Mucosa of rectum (tissue), 2 donors: ENCODE results near the gene MT4.
"Not testable (repeated sequence)": the region's sequence is repeated elsewhere in the genome, so short reads cannot be mapped to it uniquely, and the experiment has no call there.

Experiments used
- H3K27ac ChIP-seq, 2 donors: one replicate each; pipeline ENCODE4 v1.7.0; 2013; ENCODE audit warnings: inconsistent platforms in 2 of 2, low read depth in 2 of 2, low read length in 2 of 2
- H3K27me3 ChIP-seq, 2 donors: one replicate each; pipeline ENCODE4 v1.7.0; 2013; ENCODE audit warnings: low read length in 2 of 2; ENCODE audit not compliant: control insufficient read depth in 2 of 2, insufficient read depth in 2 of 2
- H3K36me3 ChIP-seq, 2 donors: one replicate each; pipeline ENCODE4 v1.7.0; 2013; ENCODE audit warnings: low read length in 2 of 2; ENCODE audit not compliant: control insufficient read depth in 2 of 2, insufficient read depth in 2 of 2
- H3K4me1 ChIP-seq, 2 donors: one replicate each; pipeline ENCODE4 v1.7.0; 2013; ENCODE audit warnings: low read length in 2 of 2, mild to moderate bottlenecking in 1 of 2; ENCODE audit not compliant: control insufficient read depth in 2 of 2, insufficient read depth in 2 of 2
- H3K4me3 ChIP-seq, 2 donors: one replicate each; pipeline ENCODE4 v1.7.0; 2013; ENCODE audit warnings: low read length in 2 of 2
- H3K9ac ChIP-seq, 2 donors: one replicate each; pipeline ENCODE4 v1.7.0; 2013; ENCODE audit warnings: low read length in 2 of 2, low read depth in 1 of 2, mild to moderate bottlenecking in 1 of 2
- H3K9me3 ChIP-seq, 2 donors: one replicate each; pipeline ENCODE4 v1.7.0; 2013; ENCODE audit warnings: low read length in 2 of 2; ENCODE audit not compliant: control insufficient read depth in 2 of 2
- donor health status: healthy.
- donor health status: Normal muscosa, but diverticular disease.

Gene MT4

DNA sequence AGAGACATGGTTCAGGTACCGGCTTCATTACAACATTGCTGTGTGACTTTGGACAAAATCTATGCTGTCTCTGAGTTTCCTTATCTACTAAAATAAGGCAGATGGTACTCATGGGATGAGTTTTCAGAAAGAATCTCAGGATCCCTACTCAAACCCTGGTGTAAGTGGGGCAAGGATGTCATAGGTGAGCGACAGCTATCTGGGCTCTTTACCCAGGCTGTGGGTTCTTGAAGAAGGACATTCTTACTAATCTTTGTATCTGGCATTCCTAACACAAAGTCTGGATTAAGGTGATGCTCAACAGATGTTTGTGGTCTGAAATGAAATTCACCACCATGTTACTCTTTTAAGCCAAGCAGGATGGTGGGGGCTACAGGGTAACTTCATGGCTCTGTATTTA is 18.0 kb downstream of the MT4 start:
- not testable (repeated sequence) for H3K9me3 ChIP-seq, H3K4me1 ChIP-seq, H3K27me3 ChIP-seq, H3K27ac ChIP-seq, H3K9ac ChIP-seq, H3K4me3 ChIP-seq, H3K36me3 ChIP-seq

DNA sequence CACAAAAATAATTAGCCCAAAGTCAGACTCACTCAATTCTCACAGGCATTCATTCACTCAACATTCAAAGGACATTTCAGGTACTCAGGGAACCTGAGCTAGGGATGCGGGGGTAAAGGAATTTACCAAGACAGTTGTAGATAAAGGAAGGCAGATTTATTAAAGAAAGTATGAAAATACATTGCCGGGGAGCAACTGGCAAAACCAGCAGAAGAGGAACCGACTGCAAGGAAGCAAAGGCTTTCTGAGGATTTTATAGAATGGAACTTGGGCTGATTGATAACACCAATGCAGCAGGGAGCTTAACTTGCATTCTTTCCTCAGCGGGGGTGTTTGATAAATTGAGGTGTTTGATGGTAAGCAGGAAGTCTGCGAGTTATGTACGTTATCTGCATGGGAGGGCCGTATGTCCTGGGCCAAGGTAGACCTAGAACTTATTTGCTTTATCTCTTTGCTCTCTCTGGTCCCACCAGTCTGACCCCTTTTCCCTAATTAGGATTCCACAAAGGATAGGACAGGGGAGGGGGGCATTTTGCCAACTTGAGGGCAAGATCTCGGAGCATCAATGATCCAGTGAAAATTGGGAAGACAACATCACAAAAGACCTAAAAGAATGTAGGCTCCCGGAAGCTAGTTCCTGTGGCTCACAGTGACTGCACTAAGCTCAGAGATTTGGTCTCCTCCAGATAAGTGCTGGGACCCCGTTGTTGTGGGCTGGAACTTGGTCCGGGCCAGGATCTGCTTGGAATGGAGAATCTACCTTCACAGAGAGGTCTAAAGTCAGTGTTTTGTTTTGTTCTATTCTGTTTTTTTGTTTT is 18.7 kb downstream of the MT4 start:
- Histone ChIP-seq H3K27ac (no peak overlapping the region), H3K9ac (no peak overlapping the region), H3K27me3 (peaks cover 0 to 2% of the 10 kb centered on the region in 2 donors), H3K9me3 (no peaks in the 10 kb centered on the region), H3K36me3 (no peaks in the 10 kb centered on the region), H3K4me1 (no peaks in the 10 kb centered on the region), H3K4me3 (no peak overlapping the region)

DNA sequence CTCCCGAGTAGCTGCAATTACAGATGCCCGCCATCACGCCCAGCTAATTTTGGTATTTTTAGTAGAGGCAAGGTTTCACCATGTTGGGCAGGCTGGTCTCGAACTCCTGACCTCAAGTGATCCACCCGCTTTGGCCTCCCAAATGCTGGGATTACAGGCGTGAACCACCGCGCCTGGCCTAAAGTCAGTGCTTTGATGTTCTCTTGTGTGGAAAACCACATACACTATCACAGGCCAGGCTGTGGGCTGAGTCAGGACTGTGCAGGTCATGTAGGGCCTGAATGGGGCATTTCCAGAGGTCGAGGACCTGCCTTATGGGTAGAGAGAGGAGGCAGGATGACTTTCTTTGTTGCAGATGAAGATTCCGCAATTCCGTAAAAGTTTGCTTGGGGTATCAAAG is 19.4 kb downstream of the MT4 start:
- Histone ChIP-seq H3K4me3 (no peak overlapping the region), H3K27me3 (peaks cover 5 to 7% of the 10 kb centered on the region in 2 donors), H3K9ac (no peak overlapping the region), H3K4me1 (peaks cover 0 to 3% of the 10 kb centered on the region in 2 donors), H3K36me3 (no peaks in the 10 kb centered on the region), H3K27ac (no peak overlapping the region), H3K9me3 (no peaks in the 10 kb centered on the region)

DNA sequence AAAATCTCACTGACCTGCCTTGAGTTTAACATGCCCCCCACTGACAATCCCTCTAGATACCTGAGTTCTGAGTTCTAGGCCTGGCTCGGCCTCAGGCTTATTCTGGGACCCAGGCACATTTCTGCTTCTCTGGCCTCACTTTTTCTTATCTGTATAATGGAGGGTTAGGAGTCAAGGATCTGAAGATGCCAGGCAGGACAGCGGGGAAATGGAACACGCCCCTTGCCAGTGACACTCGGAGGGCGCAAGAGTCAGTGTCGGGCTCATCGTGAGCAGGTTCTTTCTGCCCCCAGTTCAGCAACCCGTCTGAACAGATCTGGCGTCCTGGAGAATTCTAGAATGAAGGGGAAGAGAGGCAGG is 23.9 kb downstream of the MT4 start:
- Histone ChIP-seq H3K36me3 (no peaks in the 10 kb centered on the region), H3K4me3 (peak overlapping the region; percentile 48 to 55), H3K27me3 (peaks cover 6 to 18% of the 10 kb centered on the region in 2 donors), H3K9me3 (no peaks in the 10 kb centered on the region), H3K9ac (no peak overlapping the region), H3K27ac (no peak overlapping the region), H3K4me1 (peaks cover 9 to 12% of the 10 kb centered on the region in 2 donors)

DNA sequence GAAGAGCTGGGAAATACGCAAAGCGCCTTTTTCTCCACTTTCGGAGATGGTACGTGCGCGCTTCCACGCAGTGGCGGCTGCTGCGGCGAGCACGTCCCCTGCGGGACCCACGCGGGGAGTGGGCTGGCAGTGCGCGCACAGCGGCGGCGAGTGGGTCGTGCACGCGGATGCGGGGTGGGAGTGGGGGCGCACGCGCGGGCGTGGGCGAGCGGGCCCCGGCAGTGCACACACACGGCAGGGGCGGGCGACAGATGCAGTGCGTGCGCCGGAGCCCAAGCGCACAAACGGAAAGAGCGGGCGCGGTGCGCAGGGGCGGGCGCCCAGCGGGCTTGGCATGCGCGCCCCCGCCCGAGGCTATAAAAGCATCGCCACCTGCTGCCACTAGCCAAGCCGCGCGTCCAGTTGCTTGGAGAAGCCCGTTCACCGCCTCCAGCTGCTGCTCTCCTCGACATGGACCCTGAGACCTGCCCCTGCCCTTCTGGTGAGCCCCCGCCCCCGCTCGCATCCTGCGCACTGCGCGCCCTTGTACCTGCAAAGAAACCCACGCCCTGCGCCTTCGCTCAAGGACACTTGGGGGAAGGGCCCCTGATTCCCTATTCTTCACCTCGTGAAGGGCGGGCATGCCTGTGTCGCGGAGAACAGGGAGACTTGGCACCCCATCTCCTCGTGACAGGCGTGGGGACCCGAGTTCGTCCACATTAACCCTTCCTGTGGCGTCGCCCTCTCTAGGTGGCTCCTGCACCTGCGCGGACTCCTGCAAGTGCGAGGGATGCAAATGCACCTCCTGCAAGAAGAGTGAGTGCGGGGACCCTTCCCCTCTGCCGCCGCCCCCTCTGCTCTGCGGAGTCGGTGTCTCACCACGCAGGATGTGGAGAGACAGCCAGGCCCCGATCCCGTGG is 24.5 kb downstream of the MT4 start, which contains the start of gene MT3:
TSS of gene MT3 (plus strand) at position 388 of the 899 bp plus-strand sequence. CDS start at position 451, 63 bp downstream.
- H3K9me3 ChIP-seq, result no peaks in the 10 kb centered on the region
- H3K4me1 ChIP-seq, result peaks cover 9 to 12% of the 10 kb centered on the region in 2 donors
- H3K9ac ChIP-seq, result peak within 1 kb of the TSS in 1 of 2 donors; percentile 36
- peaks cover 6 to 18% of the 10 kb centered on the region in 2 donors for H3K27me3 ChIP-seq
- peak within 1 kb of the TSS; percentile 48 to 55 for H3K4me3 ChIP-seq
- H3K27ac ChIP-seq, result no peak within 1 kb of the TSS
- H3K36me3 ChIP-seq, result no peaks in the 10 kb centered on the region

DNA sequence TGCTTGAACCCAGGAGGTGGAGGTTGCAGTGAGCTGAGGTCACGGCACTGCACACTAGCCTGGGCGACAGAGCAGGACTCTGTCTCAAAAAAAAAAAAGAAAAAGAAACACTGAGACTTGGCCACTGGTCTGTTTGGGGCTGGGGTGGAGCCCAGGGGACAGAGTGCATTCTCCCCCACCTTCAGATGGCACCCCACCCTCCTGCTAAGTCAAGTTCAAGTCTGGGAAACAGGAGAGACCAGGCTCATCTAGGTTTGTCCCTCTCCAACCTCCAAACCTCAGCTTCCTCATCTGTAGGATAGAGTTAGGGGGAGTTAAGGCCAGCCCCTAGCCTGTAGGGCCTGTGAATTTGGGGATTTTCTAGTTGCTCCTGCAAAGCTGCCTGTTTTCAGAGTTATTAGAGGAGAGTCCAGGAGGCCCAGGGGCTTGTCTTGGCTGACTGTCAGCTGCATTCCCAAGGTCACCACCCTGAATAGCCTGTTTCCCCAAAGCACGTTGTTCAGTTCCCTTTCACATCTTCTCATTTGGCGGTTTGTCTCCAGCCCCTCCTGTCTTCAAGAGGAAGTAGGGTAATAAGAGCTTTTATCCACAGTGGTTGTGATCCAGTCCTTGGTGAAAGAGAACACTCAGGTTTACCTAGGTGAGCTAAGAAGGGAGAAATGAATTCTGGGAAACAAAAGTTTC is 26.6 kb downstream of the MT4 start:
- H3K27me3 ChIP-seq, result peaks cover 6 to 18% of the 10 kb centered on the region in 2 donors
- H3K4me1 ChIP-seq, result peaks cover 9 to 12% of the 10 kb centered on the region in 2 donors
- no peaks in the 10 kb centered on the region for H3K9me3 ChIP-seq
- no peak overlapping the region for H3K27ac ChIP-seq
- H3K36me3 ChIP-seq, result no peaks in the 10 kb centered on the region
- H3K4me3 ChIP-seq, result no peak overlapping the region
- peak overlapping the region in 1 of 2 donors; percentile 0 for H3K9ac ChIP-seq

DNA sequence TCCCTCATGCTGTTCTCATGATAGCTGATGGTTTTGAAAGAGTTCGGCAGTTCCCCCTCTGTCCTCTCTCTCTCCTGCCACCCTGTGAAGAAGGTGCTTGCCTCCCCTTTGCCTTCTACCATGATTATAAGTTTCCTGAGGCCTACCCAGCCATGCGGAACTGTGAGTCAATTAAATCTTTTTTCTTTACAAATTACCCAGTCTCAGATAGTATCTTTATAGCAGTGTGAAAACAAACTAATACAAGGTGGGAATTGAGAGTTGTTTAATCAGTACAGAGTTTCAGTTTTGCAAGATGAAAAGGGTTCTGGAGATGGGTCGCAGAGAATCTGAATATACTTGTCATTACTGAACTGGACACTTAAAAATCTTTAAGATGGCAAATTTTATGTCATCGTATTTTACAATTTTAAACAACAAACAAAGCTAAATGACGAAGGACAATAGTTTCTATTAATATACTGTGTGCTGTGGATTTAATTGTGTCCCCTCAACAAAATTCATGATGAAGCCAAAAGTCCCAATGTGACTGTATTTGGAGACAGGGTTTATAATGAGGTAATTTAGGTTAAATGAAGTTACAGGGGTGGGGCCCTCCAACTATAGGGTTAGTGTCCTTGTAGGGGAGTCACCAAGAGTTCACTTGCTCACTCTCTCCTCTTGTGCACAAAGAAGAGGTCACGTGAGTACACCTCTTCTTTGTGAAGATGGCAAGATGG is 28.9 kb downstream of the MT4 start:
- Histone ChIP-seq H3K9me3 (no peaks in the 10 kb centered on the region), H3K9ac (no peak overlapping the region), H3K4me1 (peaks cover 9 to 12% of the 10 kb centered on the region in 2 donors), H3K4me3 (no peak overlapping the region), H3K27ac (no peak overlapping the region), H3K36me3 (no peaks in the 10 kb centered on the region), H3K27me3 (peaks cover 6 to 14% of the 10 kb centered on the region in 2 donors)

DNA sequence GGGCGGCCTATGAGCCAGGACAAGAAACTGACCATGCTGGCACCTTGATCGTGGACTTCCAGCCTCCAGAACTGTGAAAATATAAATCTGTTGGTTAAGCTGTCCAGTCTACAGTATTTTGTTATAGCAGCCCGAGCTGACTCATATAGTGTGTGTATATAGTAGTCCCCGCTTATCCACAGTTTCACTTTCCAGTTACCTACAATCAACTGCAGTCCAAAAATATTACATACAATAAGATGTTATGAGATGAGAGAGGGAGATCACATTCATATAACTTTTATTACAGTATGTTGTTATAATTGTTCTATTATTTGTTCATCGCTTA is 29.4 kb downstream of the MT4 start:
- Histone ChIP-seq H3K9me3 (no peaks in the 10 kb centered on the region), H3K27me3 (peaks cover under 1 to 11% of the 10 kb centered on the region in 2 donors), H3K36me3 (no peaks in the 10 kb centered on the region), H3K4me1 (peaks cover 8 to 9% of the 10 kb centered on the region in 2 donors), H3K4me3 (no peak overlapping the region), H3K9ac (no peak overlapping the region), H3K27ac (no peak overlapping the region)

DNA sequence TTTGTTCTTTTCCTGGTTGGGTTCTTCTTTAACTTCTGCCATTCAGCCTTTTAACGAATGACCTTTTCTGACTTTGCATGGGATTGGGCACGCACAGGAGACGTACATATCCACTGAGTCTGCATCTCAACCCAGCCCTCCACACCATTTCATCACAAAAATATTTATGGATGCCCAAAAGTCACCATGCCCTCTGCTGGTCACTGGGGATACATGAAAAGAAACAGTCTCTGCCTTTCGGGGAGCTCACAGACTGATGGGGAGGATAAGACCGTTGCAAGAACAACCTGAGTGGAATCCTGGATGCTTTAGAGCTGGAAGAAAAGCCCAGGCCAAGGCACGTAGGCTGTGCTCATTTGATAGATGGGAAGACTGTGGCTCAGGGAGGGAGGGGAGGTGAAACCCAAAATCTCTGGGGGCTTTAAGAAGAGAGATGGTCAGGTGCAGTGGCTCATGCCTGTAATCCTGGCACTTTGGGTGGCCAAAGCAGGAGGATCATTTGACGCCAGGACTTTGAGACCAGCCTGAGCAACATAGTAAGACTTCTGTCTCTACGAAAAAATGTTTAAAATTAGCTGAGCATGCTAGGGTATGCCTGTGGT is 35.6 kb downstream of the MT4 start:
- Histone ChIP-seq H3K27ac (no peak overlapping the region), H3K4me3 (no peak overlapping the region), H3K4me1 (no peaks in the 10 kb centered on the region), H3K27me3 (peaks cover 0 to 4% of the 10 kb centered on the region in 2 donors), H3K9ac (no peak overlapping the region), H3K9me3 (no peaks in the 10 kb centered on the region), H3K36me3 (no peaks in the 10 kb centered on the region)
